Measurements from ENCODE around the gene PPP1R3F. TPM values are rescaled to one million over a fixed set of nuclear protein-coding genes. Genes with fewer than 3 reads are reported as not detected.

The PPP1R3F gene
- total RNA-seq, 1 donor from 2014 or later: 3.7 TPM

DNA sequence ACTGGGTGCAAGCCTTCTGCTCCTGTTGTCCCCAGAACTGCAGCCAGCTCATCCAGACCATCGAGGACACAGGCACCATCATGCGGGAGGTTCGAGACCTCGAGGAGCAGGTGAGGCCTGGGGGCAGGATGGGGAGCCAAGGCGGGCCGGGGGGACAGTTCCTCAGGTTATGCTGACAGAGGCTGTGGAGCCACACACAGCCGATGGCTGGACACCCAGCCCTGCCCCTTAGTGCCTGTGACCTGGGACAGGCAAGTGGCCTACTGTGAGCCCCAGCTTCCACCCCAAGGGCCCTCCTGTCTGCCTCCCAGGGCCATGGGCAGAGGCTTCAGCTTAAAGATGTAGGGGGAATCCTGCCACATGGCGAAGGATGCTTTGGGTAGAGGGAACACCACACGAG lies 20.0 kb upstream of the PPP1R3F start:
- DNase-seq: no peak

DNA sequence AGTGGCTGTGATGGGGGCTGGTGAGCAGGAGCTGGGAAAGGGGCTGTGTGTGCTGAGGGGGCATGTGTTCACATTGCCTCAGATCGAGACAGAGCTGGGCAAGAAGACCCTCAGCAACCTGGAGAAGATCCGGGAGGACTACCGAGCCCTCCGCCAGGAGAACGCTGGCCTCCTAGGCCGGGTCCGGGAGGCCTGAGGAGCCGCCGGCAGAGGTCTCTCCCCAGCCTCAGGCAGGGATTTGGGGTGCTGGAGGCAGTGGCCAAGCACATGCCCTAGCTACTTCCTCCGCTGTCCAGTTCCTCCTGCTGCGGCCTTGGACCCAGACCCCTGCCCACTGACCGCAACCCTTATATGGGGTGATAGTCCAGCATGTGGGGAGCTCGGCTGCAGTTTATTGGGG lies 19.5 kb upstream of the PPP1R3F start:
- DNase-seq: no peak

DNA sequence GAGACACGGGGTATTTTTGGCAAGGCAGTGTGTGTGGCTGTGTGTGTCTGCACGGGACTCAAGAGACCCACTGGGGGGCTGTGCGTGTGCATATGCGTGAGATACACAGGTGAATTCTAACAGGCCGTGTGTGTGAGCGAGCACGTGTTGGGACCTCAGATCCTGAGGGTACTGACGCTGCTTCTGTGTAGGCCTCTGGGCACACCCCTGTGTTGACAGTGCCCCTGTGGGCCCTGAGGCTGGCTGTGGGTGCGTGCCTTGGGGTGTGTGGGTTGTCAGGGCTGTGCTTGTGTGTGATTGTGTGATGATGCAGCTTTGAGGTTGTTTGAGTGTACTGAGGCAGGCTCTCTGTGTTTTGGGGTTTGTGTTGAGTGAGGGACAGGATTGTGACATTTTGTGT lies 19.0 kb upstream of the PPP1R3F start:
- no peak for DNase-seq

DNA sequence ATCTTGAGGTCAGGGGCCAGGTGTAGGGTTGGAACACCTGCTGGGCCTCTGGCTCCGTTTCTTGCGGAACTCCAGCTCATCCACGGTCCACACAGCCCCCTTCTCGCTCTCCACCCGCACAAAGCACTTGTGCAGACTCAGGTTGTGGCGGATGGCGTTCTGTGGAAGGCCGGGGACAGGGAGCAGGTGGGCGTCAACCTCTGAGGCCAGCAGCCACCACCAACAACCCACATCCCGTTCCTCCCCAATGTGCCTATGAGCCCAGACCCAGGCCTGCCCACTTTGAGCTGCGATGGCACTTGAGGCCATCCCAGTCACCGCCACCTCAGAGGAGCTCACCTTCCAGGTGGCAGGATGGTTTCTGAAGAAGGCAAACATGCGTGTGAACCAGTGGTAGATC lies 18.3 kb upstream of the PPP1R3F start:
- no peak for DNase-seq

DNA sequence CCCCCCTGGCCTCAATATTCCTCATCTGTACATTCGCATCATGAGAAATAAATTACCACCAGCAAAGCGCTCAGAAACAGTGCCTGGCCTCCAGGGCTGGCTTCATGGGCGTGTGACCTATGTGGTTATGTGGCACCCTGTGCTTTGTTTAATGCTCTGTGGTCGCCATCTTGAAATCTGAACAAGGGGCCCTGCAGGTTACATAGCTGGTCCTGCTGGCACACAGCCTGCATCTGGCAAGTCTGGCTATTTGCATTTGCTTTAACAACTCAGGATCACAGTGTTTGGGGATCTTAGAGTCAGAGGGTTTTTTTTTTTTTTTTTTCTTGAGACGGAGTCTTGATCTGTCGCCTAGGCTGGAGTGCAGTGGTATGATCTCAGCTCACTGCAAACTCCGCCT lies 15.0 kb upstream of the PPP1R3F start:
- no peak for DNase-seq

DNA sequence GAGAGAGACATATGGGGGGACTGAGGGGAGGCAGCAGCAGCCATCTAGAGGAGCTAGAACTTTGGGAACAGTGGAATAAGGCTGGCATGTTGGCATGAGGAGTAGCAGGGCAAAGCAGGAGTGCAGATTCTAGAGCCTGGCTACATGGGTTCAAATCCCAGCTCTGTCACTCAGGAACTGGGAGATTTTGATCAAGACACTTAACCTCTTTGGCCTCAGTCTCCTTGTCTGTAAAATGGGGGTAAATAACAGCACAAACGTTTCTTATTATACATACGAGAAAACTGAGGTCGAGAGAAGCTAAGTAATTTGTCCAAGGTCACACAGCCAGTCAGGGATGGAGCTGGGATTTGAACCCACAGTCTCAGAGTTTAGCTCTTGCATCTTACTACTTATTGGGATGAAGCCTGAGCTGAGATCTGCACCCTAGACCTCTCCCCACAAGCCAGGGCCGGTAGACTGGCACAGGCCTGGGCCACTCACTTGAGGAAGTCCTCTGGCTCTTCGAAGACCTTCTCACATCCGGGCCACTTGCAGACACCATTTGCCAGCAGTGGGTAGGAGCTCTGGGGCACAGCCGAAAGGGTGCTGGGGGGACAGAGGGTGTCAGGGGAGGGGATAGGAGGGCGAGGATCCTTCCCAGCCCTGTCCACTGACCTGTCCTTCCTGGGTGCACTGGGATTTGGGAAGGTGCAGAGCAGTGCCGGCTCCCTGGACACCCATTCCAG lies 13.2 kb upstream of the PPP1R3F start:
- DNase-seq: no peak

DNA sequence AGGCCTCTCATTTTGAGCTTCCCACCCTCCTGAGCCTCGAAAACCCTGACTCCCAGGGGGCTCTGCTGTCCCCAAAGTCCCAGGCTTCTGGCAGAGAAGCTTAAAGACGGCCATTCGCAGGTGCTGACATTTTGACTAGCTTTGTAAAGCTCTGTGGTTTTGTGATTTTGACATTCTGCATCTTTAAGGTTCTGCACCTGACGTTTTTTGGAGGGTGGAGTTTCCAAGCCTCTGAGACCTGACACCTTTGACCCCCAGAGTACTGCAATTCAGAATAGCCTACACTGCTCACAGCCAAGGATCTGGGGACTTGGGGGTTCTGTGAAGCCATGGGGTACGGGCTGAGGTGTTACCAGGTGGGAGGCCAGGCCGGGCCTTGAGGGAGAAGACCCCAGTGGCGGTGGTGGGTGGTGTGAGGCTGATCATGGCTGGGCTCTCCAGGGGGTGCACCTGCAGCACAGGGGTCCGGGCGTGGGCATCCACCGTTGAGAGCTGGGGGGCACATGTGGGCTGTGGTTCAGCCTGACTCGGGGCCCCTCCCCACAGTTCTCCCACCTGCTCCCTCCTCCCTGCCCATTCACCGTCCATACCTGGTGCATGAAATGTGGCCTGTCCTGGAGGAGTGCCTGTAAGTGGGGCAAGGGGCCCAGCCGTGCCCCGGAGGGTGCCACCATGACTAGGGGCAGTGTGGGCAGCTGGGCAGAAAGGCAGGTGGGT lies 12.4 kb upstream of the PPP1R3F start:
- no peak for DNase-seq

DNA sequence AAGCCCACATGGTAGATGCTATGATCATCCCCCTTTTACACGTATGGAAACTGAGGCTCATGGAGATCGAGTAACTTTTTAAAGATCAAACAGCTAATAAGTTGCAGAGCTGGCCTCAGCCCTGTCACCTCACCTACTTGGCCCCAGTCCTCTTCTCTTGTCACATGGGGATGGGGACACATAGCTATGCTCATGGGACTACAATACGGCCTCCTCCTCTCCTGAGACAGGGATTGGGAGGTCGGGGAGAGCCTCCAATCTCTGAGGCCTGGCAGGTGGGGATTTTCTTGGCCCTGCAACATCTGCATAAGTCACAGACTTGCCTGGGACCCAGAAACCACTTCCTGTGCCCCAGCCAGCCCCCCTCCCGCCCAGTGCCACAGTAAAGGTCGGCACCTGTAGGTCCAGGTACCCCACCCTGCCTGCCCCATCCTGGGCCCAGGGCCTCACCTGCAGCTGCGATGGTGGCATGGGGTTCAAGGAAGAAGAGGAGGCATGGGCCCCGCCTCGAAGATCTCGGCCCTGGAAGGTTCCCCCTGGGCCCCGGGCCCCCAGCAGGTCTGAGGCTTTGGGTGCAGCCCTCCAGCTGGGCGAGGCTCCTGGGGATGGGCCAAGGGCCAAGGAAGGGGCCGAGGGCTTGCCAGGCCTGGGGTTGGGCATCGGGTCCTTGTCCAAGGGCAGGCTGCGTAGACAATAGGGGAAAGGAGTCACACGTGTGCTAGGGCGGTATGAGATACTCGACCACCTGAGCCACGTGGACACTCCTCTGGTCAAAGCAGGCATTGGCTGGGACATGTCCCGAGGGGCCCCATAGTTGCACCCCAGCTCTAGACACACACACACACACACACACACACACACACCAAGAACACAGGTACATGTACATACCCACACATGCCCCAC lies 11.5 kb upstream of the PPP1R3F start:
- DNase-seq: no peak

DNA sequence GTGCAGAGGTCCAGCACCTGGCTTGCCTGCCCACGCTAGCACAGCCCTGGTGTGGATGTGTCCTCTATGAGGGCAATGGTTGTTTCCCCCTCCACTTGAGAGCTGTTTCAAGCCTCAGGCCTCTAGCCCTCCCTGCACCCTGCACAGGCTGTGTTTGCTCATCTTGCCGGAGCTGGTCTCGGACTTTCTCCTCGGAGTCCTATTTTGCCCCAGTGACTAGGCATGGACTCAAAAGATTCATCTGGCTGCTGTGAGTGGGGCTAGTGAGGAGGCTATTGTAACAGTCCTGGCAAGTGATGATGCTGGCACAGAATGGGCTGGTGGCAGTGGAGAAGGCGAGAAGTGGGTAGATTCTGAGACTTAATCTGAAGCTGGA lies 10.9 kb upstream of the PPP1R3F start:
- no peak for DNase-seq

DNA sequence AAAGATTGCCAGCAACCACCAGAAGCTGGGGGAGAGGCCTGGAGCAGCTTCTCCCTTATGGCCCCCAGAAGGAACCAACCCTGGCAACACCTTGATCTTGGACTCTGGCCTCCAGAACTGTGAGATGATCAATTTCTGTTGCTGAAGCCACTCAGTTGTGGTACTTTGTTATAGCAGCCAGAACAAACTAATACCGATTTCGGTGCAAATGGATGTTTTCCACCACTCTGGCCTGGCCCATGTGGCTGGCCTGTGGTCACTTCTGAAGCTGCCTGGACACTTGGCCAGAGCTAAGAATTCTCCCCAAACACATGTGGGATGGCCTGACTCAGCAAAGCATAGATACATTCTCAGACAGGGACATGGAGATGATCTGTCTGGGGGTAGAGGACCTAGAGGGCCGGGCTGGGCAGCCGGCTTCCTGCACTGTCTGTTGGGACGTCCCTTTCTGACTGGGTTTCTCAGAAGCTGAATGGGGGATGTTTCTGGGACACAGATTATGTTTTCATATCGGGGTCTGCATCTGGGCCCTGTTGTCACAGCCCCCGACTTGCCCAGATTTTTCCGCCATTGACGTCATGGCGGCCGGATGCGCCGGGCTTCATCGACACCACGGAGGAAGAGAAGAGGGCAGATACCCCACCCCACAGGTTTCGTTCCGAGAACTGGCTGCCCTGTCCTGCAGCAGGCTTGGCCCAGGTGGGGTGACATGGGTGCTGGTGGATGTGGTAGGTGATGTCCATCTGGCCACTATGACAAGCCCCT lies 9.2 kb upstream of the PPP1R3F start:
- no peak for DNase-seq

DNA sequence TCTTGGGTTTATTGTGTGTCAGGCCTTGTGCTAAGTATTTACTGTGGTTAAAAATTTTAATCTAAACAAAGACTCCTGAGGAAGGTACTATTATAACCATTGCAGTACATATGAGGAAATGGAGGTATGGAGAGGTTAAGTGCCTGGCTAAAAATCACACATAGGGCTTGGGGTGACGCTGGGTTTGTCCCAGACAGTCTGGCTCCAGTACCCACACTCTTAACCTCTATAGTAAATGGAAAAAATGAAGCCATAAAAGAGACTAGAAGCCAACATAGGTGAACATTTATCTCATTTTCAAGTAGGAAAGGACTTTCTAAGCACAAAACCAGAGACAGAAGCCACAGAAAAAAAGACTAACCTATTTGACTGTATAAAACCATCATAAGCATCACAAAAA lies 7.0 kb upstream of the PPP1R3F start:
- DNase-seq: no peak

DNA sequence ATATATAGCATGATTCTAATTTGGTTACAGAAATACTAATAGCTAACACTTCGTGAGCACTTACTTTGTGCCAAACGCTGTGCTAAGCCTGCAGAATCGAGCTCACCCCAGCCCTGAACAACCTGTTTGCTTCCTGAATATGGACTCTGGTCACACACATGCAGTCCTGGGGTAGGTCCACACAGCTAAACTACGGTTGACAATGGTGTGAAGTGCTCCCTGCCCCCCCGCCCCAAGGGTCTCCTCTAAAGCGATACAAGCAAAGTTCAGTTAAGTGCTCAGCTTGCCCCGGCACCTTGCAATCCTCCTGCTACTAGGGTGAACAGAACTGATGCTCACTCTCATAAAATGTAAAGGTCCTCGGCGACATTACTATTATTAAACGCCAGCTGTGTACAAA lies 6.0 kb upstream of the PPP1R3F start:
- DNase-seq: no peak

DNA sequence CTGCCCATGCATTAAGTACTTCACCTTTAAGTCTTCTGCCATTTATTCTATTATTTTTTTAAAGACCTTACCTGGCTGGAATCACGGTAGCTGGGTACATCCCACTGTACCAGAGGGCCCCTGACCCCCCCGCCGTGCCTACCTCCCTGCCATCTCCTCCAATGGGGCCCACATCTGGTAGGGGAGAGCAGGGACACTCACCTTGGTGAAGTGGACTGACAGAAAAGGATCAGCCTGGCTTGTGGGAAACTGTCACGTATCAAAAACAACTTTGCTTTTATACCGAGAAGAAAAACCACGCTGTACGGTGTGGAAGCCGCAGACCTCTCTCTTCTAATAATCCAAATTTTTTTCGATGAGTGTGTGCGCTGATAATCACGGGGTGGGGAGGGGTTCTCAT lies 5.1 kb upstream of the PPP1R3F start, which contains the start of gene FOXP3:
Gene FOXP3, minus strand, starts transcription at position 251 of the 400 bp plus-strand sequence. CDS start 6,205 bp downstream, outside the sequence.
- no peak for DNase-seq

DNA sequence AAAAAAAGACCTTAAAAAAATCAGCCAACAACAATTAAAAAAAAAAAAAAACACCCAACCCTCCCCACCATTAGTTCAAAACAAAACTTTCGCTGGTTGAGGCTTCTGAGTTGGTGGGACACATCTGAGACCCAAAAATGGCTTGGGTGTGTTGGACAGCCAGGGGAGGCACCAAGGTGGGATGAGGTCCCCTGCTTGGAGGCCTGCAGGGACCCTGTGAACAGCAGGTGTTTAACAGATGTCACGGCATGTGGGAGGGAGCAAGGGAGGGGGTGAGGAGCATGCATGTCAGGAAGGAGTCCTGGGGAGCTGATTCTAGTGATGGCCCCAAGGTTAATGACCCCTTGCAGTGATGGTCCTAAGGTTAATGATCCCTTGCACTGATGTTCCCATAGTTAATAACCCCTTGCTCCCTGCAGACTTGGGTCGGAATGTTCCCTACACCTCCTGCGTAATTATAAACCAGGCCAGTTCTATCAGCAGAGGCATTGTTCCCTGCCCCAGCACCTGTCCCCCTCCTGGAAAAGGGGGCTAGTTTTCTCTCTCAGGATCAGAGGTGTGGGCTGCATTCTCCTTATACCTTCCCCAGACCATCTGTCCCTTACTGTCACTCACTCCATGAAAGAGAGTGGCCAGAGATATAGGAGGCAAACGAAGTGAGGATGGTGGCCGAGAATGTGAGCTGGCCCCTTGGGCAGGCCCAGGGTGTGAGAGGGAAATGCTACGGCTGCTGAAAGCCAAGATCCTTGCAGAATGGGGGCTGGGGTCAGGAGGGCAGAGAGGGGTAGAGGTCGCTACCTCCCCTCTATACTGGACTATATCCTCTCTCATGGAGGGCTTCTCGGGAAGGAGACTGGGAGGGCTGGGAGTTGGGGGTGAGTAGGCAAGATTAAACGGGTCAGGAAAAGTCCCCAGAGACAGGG lies 2.8 kb upstream of the PPP1R3F start:
- DNase-seq: no peak

DNA sequence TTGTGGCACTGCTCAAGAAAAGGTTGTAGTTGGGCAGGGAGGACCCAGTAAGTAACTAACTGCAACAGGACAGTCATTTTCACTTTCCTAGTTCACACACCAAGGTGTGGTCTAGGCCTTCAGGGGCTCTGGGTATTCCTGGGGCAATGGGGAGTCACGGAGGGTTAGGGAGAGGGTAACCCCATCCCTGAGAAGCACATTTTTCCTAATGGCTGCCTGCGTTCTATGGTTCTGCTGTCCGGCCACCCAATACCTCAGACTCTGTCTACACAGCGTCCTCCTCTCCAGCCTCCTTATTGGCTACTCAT lies 937 bp upstream of the PPP1R3F start:
- DNase-seq: no peak

DNA sequence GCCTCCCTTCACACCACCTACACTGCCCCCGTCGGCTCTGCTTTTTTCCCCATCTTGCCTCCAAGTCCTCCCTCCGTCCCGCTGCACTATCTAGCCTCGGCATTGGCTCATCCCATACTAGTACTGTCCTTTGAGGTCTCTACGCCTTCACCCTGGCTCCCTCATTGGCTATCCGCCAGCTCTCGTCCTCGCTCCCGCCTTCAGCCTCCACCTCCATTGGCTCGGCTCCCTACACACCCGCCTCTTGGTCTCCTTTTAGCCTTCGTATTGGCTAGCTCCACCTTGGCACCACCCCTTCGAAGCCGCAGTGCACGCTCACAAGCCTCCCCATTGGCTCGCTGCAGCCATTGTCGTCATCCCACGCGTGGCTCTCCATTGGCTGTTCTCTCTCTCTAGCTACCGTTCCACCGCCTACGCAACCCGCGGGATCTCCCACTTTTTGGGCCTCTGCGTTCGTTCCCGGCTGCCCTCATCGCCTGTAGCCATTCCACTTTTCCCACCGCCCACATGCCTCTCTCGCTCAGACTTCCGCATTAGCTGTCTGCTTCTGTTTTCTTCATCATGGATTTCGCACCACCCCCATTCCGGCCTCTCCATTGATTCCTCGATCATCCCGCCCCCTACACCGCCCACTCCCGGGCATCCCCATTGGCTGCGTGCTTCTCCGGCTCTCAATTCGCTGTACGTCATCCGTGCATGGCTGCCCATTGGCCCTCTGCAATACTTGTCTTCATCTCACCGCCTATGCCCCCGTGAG lies 405 bp upstream of the PPP1R3F start:
- DNase-seq: peak; percentile 97

DNA sequence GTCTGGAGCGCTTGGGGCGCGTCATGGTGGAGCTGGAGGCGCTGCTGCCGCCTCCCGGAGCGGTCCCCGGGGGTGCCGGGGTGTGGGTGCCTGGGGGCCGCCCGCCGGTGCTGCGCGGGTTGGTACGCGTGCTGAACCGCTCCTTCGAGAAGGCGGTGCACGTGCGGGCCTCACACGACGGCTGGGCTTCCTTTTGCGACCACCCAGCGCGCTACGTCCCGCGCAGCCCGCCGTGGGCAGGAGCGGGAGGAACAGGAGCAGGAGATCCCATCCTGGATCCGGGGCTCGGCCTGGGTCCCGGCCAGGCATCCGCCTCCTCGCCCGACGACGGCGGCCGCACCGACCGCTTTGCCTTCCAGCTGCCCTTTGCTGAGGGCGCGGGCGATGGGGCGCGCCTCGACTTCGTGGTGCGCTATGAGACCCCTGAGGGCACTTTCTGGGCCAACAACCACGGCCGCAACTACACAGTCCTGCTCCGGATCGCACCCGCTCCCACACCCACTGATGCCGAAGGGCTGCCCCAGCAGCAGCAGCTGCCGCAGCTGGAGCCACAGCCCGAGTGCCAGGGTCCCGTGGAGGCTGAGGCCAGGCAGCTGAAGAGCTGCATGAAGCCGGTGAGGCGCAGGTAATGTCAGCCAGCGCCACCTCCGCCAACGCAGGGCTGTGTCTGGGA lies 792 bp downstream of the PPP1R3F start:
- no peak for DNase-seq

DNA sequence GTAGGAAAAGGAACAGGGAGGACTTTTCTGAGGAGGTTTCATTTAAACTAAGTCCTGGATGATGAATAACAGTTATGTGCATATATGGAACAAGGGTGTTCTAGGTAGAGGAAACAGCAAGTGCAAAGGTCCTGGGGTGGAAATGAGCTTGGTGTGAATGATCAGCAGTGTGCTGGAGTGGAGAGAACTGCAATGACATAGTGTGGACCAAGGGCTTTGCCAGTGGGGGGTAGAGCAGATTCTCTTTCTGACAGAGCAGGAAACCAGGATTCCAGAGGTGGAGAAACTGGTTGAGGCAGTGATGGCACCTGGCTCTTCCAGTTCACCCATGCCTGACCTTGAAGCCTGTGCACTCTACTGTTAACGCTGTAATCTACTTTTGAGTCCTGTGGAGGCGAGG lies 1.7 kb downstream of the PPP1R3F start:
- DNase-seq: no peak

DNA sequence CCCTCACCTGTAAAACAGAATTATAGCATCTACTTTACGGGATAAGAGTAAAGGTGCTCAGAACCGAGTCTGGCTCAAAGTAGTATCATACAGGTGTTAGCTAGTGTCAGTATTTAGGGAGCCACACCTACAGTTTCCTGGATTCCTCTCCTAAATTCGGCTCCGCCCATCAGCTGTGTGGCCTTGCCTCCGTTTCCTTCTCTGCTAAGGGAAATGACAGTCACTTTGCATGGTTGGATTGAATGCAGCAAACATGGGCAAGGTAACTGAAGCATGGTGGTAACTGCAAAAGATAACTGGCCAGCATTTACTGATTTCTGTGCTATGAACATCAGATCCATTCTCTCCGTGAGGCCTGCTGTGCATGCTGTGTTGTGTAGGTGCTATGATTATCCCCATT lies 2.8 kb downstream of the PPP1R3F start:
- no peak for DNase-seq

DNA sequence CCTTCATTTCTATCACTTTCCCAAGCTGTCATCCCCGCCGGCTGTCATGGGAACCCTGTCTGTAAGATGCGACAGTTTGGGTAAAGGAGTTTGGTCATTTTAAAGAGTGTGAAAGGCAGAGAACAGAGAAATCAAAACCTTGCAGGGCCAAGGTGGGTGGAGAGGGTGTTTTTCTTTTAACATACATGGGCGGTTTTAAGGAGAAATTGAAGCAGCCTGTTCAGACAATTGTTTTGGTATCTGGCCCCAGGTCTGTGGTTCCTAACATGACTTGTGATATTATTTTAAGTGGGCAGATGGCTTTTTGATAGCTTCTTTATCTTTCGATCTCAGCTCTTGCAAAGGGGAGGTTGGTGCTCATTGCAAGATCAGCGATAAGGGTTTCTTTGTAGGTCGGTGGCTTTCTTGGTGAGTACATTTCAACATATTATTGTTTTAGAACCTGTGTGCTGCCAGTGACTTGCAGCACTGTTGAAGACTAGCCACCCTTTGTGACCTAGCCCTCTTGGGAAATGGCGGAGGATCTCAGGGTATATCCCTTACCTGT lies 3.7 kb downstream of the PPP1R3F start:
- no peak for DNase-seq

Data from dermis blood vessel endothelial cell (primary cell).